AG09319 (cell line): ENCODE data around the gene CDKL1.

Source experiments
- DNase-seq: peaks from one replicate; pipeline ENCODE4 v3.0.0-alpha.2; 2010; ENCODE audit warnings: low read depth; ENCODE audit errors: extremely low read depth
- TF ChIP-seq, protein P1 (sequence below): IDR thresholded peaks from 2 replicates; pipeline ENCODE4 v1.5.1; 2011; ENCODE audit warnings: low read depth, mild to moderate bottlenecking, inconsistent platforms, low read length, moderate library complexity

Gene CDKL1

GRCh38 chr14:50299585-50299984 lies 97.1 kb downstream of the CDKL1 start:
- TF ChIP-seq, protein P1, sequence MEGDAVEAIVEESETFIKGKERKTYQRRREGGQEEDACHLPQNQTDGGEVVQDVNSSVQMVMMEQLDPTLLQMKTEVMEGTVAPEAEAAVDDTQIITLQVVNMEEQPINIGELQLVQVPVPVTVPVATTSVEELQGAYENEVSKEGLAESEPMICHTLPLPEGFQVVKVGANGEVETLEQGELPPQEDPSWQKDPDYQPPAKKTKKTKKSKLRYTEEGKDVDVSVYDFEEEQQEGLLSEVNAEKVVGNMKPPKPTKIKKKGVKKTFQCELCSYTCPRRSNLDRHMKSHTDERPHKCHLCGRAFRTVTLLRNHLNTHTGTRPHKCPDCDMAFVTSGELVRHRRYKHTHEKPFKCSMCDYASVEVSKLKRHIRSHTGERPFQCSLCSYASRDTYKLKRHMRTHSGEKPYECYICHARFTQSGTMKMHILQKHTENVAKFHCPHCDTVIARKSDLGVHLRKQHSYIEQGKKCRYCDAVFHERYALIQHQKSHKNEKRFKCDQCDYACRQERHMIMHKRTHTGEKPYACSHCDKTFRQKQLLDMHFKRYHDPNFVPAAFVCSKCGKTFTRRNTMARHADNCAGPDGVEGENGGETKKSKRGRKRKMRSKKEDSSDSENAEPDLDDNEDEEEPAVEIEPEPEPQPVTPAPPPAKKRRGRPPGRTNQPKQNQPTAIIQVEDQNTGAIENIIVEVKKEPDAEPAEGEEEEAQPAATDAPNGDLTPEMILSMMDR: no peak
- no peak for DNase-seq

DNA sequence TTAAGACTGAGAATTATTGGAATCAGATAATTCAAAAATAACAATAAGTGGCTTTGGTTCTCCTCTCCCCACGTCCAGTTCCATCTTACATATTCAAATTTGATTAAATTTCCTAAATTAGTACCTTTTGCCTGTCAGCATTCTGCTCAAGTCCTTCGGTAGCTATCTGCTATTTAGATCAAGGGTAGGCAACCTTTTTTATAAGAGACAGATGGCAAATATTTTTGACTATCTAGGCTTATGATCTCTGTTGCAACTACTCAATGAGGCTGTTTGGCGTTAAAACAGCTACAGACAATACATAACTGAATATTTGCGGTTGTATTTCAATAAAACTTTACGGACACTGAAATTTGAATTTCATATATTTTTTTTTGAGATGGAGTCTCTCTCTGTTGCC lies 106.4 kb downstream of the CDKL1 start:
- TF ChIP-seq, protein P1: no peak
- DNase-seq: no peak

- TF ChIP-seq, protein P1: no peak
- DNase-seq: no peak
Observed at GRCh38 chr14:50288146-50288545, 108.5 kb downstream of the CDKL1 start.

- TF ChIP-seq, protein P1: no peak
- no peak for DNase-seq
Observed at GRCh38 chr14:50285861-50286260, 110.8 kb downstream of the CDKL1 start.
